Activated CD8-positive, alpha-beta memory T cell treated with anti-CD3 and anti-CD28 coated beads, Interleukin-2, amount 50 U/mL, for 1 hour (primary cell): ENCODE data around the gene NUMB.
"Not testable (repeated sequence)": the region's sequence is repeated elsewhere in the genome, so short reads cannot be mapped to it uniquely, and the experiment has no call there.

ENCODE experiments used
- DNase-seq: peaks from one replicate; pipeline ENCODE4 v3.0.0-alpha.2; 2020; ENCODE audit errors: extremely low read depth

Gene NUMB

GRCh38 chr14:73422515-73422914 is 35.8 kb downstream of the NUMB start:
- DNase-seq: no peak

- no peak for DNase-seq
These were observed 40.1 kb downstream of the NUMB start for GRCh38 chr14:73418227-73418626.

- DNase-seq: not testable (repeated sequence)
These were observed 52.1 kb downstream of the NUMB start for GRCh38 chr14:73406248-73406647.

- DNase-seq: no peak
These were observed 55.1 kb downstream of the NUMB start for GRCh38 chr14:73403181-73403752.

DNA sequence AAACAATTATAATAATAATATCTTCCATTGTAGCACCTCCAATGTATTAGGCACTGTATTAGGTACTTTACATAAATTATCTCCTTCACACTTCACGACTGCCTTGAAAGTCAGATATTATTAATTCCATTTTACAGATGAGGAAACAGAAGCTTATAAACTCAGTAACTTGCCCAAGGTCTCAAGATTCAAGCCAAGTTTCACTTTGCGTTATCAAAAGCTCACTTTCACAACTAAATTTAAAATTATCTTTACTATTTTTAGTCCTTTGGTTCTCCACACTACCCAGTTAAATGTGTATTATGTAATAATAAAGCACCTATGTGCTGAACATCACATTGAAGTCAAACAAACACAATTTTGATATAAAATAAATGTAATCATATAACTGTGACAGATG is 55.8 kb downstream of the NUMB start:
- DNase-seq: no peak

DNA sequence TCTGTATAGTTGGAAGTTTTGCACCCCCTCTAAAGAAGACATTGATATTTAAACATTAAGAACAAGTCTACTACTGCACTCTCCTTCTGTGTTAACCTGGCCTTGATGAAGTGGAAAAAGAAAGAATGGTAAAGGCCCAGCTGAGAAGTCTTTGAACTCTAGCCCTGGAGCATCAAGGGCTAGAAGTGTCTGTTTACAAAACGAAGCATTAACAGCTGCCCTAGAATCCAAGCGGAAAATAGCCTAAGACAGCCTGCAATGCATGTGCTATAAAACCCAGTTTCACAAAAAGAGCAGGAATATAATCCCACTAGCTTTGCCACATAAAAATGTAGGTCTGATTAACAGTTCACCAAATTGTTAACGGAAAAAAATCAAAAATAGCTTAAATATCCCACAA is 60.5 kb downstream of the NUMB start:
- no peak for DNase-seq

GRCh38 chr14:73394317-73394716 is 64.0 kb downstream of the NUMB start:
- no peak for DNase-seq

- no peak for DNase-seq
These were observed 65.0 kb downstream of the NUMB start for GRCh38 chr14:73393375-73393774.

DNA sequence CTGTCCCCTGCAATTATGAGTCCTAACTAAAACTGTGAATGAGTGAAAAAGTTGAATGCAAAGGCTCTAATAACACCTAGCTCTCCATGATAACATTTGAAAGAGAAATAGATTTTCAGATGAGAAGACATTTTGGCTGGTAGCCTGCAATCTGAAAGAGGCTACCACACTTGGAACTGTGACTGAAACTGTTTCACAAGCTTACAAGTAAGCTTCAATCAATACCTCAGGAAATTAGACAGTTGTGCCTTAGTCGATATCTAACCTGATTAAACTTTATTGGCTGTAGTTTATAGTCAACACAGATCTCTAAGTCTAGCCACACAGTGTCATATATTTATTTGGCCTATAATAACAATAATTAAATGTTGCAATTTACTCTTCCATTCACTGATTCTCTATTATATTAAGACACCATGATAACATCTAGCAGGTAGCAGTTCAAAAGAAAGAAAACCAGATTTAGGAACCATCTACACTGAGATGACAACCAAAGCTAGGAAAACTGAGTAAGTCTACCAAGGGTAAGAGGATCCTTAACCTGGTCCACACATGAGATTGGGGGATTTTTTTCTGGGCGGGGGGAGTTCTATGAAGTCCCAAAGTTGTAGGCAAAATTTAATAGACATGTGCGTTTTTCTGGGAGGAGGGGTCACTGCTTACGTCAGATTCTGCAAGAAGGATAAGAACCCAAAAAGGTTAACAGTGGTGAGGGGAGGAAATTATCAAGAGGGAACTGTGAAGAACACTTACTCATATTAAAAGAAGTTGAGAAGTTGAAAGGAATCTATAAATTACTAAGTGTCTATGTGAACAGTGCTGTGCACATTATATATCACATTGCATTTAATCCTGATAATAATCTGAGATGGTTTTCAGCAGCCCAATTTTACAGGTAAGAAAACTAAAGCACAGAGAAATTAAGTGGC is 65.8 kb downstream of the NUMB start:
- no peak for DNase-seq

GRCh38 chr14:73387860-73388259 is 70.5 kb downstream of the NUMB start:
- DNase-seq: not testable (repeated sequence)

DNA sequence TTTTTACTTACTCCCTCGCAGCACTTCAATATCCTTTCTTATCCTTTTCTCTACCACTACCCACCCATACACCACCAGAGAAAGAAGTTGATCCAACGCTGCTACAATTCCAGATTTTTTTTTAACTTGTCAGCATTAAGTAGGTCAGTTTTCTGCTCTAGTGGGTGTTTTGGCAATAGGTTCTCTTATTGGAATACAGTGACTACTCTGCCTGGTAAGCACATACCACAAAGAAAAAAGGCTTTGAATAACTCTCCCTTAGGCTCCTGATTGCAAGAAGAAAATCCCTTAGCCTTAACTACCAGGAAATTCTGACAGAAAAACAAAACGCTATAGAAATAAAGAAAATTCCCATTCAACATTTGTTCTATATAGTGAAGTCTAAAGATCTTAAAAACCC is 72.0 kb downstream of the NUMB start:
- DNase-seq: no peak

- DNase-seq: not testable (repeated sequence)
These were observed 73.3 kb downstream of the NUMB start for GRCh38 chr14:73385021-73385420.

DNA sequence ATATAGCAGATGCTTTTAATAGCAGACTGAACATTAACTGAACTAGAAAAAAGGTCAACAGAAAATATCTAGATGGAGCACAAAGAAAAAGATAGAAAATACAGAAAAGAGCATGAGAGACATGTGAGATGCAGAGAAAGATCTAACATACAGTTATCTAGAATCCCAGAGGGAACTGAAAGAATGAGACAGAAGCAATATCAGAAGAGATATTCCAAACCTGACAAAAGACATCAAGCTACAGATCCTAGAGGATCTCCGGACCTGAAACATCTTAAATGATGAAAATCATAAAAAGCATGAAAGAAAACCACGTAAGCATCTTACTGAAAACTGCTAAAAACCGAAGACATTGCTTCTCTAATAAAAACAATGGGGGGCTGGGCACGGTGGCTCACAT is 75.0 kb downstream of the NUMB start:
- no peak for DNase-seq

DNA sequence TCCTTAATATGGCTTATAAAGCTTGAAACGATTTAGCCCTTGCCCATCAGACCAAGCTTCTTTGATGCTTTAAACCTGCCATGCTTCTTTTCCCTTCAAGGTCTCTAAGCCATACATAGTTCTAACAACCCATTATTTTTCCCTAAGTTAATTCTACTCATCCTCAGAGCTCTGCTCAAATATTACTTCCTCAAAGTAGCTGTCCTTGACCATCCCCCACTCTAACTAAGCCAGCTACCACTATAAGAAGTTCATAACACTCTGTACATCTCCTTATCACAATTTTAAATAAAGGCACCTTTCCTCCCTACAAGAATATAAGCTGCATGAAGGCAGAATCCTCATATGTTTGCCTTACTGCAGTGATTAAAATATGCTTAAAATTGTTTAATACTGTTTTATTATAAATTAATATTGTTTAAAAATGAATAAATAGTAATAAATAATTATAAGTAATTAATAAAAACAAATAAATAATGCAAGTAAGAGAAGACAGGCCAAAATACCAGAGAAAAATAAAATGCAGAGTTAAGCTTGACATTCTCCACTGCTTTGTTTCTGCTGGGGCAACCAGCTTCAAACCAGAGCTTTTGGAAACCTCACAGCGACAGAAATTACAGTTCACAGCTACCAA is 76.8 kb downstream of the NUMB start:
- DNase-seq: no peak

GRCh38 chr14:73376585-73376984 is 81.8 kb downstream of the NUMB start:
- DNase-seq: no peak

DNA sequence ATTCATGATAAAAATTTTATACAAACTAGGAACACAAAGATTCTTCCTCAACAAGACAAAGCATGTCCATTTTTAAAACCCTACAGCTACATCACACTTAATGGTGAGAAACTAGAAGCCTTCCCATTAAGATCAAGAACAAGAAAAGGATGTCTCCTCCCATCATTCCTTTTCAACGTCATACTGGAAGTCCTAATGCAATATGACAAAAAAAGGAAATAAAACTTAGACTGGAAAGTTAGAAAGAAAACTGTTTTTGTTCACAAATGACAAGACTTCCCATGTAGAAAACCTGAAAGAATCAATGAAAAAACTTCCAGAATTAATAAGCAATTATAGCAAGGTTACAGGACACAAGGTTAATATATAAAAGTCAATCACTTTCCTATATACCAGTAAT is 82.5 kb downstream of the NUMB start:
- DNase-seq: no peak

GRCh38 chr14:73374218-73374617 is 84.1 kb downstream of the NUMB start:
- DNase-seq: no peak

DNA sequence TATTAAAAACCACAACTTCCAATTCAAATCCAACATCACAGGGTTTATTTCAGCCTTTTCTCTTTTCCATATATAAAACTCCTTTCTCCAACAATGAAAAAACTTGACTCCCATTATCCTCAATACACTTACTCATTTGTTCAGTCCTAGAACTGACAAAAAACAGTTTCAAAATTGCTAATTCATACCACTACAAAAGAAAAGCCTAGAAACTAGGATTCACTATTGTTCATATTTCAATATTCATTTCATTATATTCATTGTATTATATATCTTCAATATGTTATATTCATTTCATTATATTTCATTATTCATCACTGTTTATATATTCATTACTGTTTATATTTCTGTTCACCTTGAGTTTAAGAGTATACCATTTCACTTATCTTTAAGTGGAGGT is 85.8 kb downstream of the NUMB start:
- DNase-seq: no peak

GRCh38 chr14:73370561-73370960 is 87.8 kb downstream of the NUMB start:
- no peak for DNase-seq

DNA sequence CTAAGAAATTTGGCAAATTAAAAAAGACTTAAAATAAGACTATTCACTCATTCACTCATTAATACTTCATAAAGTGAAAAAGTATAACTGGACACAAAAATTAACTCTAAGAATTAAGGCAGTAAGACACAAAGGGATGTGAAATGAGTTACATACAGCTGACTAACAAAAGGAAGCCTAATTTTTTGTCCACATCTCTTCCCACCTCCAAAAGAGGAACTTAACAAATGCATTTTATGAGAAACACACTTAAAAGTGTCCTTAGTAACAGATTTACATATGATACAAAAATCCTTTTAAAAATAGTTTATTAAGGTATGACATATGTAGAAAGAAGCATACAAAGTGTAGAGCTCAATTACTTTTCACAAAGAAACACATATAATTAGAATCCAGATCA is 88.9 kb downstream of the NUMB start:
- no peak for DNase-seq

DNA sequence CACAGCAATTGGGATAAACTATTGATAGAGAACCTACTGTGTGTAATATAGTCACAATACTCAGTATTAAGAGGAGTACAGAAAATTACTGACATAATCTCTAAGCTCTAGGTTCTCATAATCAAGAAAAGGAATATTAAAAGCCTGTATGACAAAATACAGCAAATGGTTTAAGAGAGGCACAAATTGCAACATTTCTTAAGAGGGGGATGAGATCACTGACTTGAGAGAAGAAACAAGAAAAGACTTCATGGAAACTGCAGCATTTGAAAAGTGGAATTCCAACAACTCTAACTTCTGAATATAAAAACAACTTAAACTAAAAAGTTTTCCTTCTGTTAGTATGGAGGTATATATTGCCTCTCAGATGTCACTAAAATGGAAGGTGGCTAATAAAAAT is 89.7 kb downstream of the NUMB start:
- DNase-seq: no peak

DNA sequence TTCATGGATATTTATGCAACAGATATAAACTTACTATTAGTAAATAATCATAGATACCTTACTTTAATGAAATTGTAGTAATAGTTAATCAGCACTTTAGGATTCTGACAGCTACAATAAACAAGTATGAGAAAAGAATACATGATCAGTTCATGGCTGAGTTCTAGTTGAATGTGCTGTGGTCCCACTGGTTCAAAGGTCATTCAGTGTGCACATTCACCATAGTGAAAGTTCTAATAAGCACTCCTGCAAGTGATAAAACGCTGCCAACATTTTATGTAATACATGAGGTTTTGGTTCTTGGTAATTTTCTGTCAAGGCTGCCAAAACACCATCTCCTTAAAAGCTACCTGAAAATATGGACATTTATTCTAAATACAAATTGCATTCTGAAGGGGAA is 92.6 kb downstream of the NUMB start:
- DNase-seq: no peak

DNA sequence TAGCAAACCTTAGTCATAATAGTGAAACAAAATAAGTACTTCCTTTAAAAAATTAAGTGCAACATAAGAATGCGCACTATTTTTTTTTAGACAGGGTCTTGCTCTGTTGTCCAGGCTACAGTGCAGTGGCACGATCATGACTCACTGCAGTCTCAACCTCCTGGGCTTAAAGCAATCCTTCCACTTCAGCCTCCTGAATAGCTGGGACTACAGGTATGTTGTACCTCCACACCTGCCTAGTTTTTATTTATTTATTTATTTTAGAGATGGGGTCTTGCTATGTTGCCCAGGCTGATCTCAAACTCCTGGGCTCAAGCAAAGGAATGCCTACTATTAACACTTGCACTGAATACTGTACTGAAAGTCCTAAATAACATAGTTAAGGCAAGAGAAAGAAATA is 93.8 kb downstream of the NUMB start:
- DNase-seq: no peak
